ENCODE results near the gene CD82.
A peak's percentile ranks its signal among the peaks of the same experiment; 100 is the strongest.
"Not testable (repeated sequence)": the region's sequence is repeated elsewhere in the genome, so short reads cannot be mapped to it uniquely, and the experiment has no call there.

Gene CD82

GRCh38 chr11:44548032-44548695 lies 17.3 kb upstream of the CD82 start:
- H3K27ac ChIP-seq: no peak overlapping the region
- TF ChIP-seq ZFX (IDR thresholded peaks at IDR 0.05; ENCODE audit: borderline replicate concordance) (no peak), CTCF (IDR thresholded peaks at IDR 0.05) (no peak)

- H3K27ac ChIP-seq: not testable (repeated sequence)
Measured at GRCh38 chr11:44548961-44549749, 16.3 kb upstream of the CD82 start.

GRCh38 chr11:44550123-44550522 lies 15.3 kb upstream of the CD82 start:
- TF ChIP-seq ZFX (IDR thresholded peaks at IDR 0.05; ENCODE audit: borderline replicate concordance) (no peak), CTCF (IDR thresholded peaks at IDR 0.05) (no peak)
- H3K27ac ChIP-seq: no peak overlapping the region

GRCh38 chr11:44551456-44552139 lies 13.9 kb upstream of the CD82 start:
- TF ChIP-seq ZFX (IDR thresholded peaks at IDR 0.05; ENCODE audit: borderline replicate concordance) (no peak), CTCF (IDR thresholded peaks at IDR 0.05) (no peak)
- no peak overlapping the region for H3K27ac ChIP-seq

GRCh38 chr11:44555031-44555800 lies 10.2 kb upstream of the CD82 start:
- TF ChIP-seq ZFX (IDR thresholded peaks at IDR 0.05; ENCODE audit: borderline replicate concordance): no peak
- no peak for TF ChIP-seq CTCF (IDR thresholded peaks at IDR 0.05)
- no peak overlapping the region for H3K27ac ChIP-seq

GRCh38 chr11:44556735-44557409 lies 8.6 kb upstream of the CD82 start:
- TF ChIP-seq CTCF (IDR thresholded peaks at IDR 0.05) (peak; percentile 81), ZFX (IDR thresholded peaks at IDR 0.05; ENCODE audit: borderline replicate concordance) (no peak)
- no peak overlapping the region for H3K27ac ChIP-seq

GRCh38 chr11:44557464-44557863 lies 8.0 kb upstream of the CD82 start:
- H3K27ac ChIP-seq: no peak overlapping the region
- TF ChIP-seq CTCF (IDR thresholded peaks at IDR 0.05) (no peak), ZFX (IDR thresholded peaks at IDR 0.05; ENCODE audit: borderline replicate concordance) (no peak)
